NT2/D1 (cell line): ENCODE results near the gene UCP2.

Experiments used
- YY1 ChIP-seq: IDR thresholded peaks from 2 replicates; pipeline ENCODE4 v1.6.1; 2011; ENCODE audit not compliant: insufficient read length, insufficient read depth
- ZNF274 ChIP-seq: IDR thresholded peaks from 2 replicates; pipeline ENCODE4 v1.6.1; 2011; ENCODE audit warnings: mild to moderate bottlenecking, low read depth, low read length

- TF ChIP-seq ZNF274 = no peak
- TF ChIP-seq YY1 = no peak
Observed at GRCh38 chr11:73963861-73964260, 18.8 kb downstream of the UCP2 start.
